Prostate gland (tissue), 2 donors: Measurements from ENCODE around the gene AFF3.

ENCODE experiments used
- CTCF ChIP-seq, 4 experiments: fragments of 200-600 bp in 2 of 4; fragments of 450-650 bp in 2 of 4; sonication (generic) in 2 of 4; IDR thresholded peaks; 1 replicate in 3 of 4; 2 replicates in 1 of 4; pipeline ENCODE4 v1.5.1; 2016 to 2019; ENCODE audit warnings: antibody characterized with exemption in 4 of 4, mild to moderate bottlenecking in 2 of 4, moderate library complexity in 2 of 4
- POLR2A ChIP-seq: fragments of 450-650 bp; IDR thresholded peaks from one replicate; pipeline ENCODE4 v1.6.1; 2016; ENCODE audit warnings: antibody characterized with exemption, mild to moderate bottlenecking
- POLR2AphosphoS5 ChIP-seq: sonication (generic); formaldehyde crosslinking; IDR thresholded peaks from one replicate; pipeline ENCODE4 v1.6.1; 2017; ENCODE audit warnings: antibody characterized with exemption

DNA sequence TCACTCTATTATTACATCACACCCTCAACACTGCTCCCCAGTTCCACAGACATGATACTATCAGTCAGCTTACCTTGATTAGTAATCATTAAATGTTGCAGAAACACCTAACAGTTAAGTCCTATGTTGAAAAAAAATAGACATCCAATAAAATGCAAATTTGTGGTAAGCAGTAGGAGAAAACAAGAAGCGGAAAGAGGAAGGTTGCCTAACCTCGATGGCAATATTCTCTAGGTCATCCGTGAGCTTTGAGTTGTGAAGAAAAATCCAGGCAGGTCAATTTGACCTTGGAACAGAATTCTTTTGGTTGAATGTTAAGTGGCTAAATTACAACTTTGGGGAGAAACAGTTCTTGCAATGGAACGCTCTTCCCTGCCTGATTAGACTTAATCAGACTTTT, 264.4 kb downstream of the AFF3 start:
- TF ChIP-seq POLR2A, result no peak
- no peak for TF ChIP-seq CTCF (IDR thresholded peaks at IDR 0.05)
- no peak for TF ChIP-seq POLR2AphosphoS5
